ENCODE measurements around the gene ARIH1. TPM values are rescaled to one million over a fixed set of nuclear protein-coding genes. Genes with fewer than 3 reads are reported as not detected.

ARIH1 gene
- total and polyA plus RNA-seq, 2 of the 4 experiments (the other 2 are of a cell fraction): 24.0 to 41.2 TPM

- peaks cover 23 to 51% of the 10 kb centered on the region in 2 experiments for H3K79me1 ChIP-seq (ENCODE audit: low read depth in 1 of 2, low read length in 2 of 2)
- no peak overlapping the region for H2BK120ac ChIP-seq (ENCODE audit: low read depth, low read length)
- peaks cover 2% of the 10 kb centered on the region; the same call in 1 of the 2 replicates for H3K9me1 ChIP-seq (ENCODE audit: insufficient read depth, low read length)
- no peak overlapping the region for H3K4ac ChIP-seq (ENCODE audit: low read depth, low read length)
- no peak overlapping the region for H2BK5ac ChIP-seq (ENCODE audit: low read depth, low read length, poor library complexity, severe bottlenecking)
- no peak overlapping the region for H4K5ac ChIP-seq (ENCODE audit: low read depth, low read length)
- no peak overlapping the region for H2BK15ac ChIP-seq (ENCODE audit: low read depth, low read length)
- H2AK9ac ChIP-seq (replicated peaks; ENCODE audit: low read depth, low read length, poor library complexity): no peak overlapping the region
- no peak overlapping the region for H3K9ac ChIP-seq (ENCODE audit: low read depth, low read length)
- CTCF ChIA-PET: no interaction called here
- H3K23ac ChIP-seq (ENCODE audit: low read depth, low read length): no peak overlapping the region
- no peak overlapping the region for H3K27ac ChIP-seq (ENCODE audit: insufficient read depth, low read length)
- H3K14ac ChIP-seq (replicated peaks; ENCODE audit: low read depth, low read length): no peak overlapping the region
- H3K4me1 ChIP-seq (ENCODE audit: control insufficient read depth, insufficient read depth, low read length): no peaks in the 10 kb centered on the region
- H2AK5ac ChIP-seq (ENCODE audit: low read depth, low read length): no peak overlapping the region
- WGBS, 2 experiments (ENCODE audit: extremely low coverage in 2 of 2, insufficient read length in 1 of 2): no CpG with 5 or more reads among the region's 3 CpGs
- no peak overlapping the region for H3K4me2 ChIP-seq (ENCODE audit: low read depth, low read length)
- POLR2A ChIA-PET (ENCODE audit: unreplicated experiment): no interaction called here
- ATAC-seq (ENCODE audit: low read depth) (no peak), DNase-seq (no peak)
- dilution Hi-C loops (cut with HindIII; ENCODE audit: low sequenced_read_pairs, unreplicated experiment): no loop called here
- peaks cover 1% of the 10 kb centered on the region; the same call in 1 of the 2 replicates for H3K36me3 ChIP-seq (ENCODE audit: control insufficient read depth, insufficient read depth, low read length)
- H4K91ac ChIP-seq (ENCODE audit: insufficient read depth, low read depth, low read length): no peak overlapping the region
- no peak overlapping the region for H4K8ac ChIP-seq (ENCODE audit: low read depth in 2 of 2, low read length in 2 of 2)
- H2BK20ac ChIP-seq (ENCODE audit: low read depth, low read length): no peak overlapping the region
- intact Hi-C loops (cut with micrococcal nuclease): no loop called here
- TF ChIP-seq POLR2A (IDR thresholded peaks at IDR 0.05; ENCODE audit: low read depth, low read length) (no peak), FOS (IDR thresholded peaks at IDR 0.05; ENCODE audit: low read depth, low read length) (no peak), USF2 (IDR thresholded peaks at IDR 0.05; ENCODE audit: low read depth, low read length) (no peak), RAD21 (IDR thresholded peaks at IDR 0.05; ENCODE audit: low read length) (no peak), SMC3 (IDR thresholded peaks at IDR 0.05; ENCODE audit: low read depth, low read length) (no peak), BHLHE40 (IDR thresholded peaks at IDR 0.05; ENCODE audit: low read depth, low read length) (no peak)
- H3K18ac ChIP-seq (ENCODE audit: low read depth, low read length): no peak overlapping the region
- no peak overlapping the region for H2AFZ ChIP-seq (replicated peaks; ENCODE audit: low read length, poor library complexity)
- peaks cover 41% of the 10 kb centered on the region for H4K20me1 ChIP-seq (ENCODE audit: insufficient read depth, low read length)
- no peak overlapping the region for H3K56ac ChIP-seq (ENCODE audit: extremely low read depth, insufficient read depth, low read length)
- in situ Hi-C loops (cut with MboI; ENCODE audit: low sequenced_read_pairs): no loop called here
- peaks cover 8% of the 10 kb centered on the region for H3K9me3 ChIP-seq (ENCODE audit: control insufficient read depth, insufficient read depth, low read length)
- no TSS peak for BruUV-seq (replicated peaks)
- no peak overlapping the region for H3K4me3 ChIP-seq (ENCODE audit: insufficient read depth, low read depth, low read length)
- no peaks in the 10 kb centered on the region for H3K27me3 ChIP-seq (ENCODE audit: control insufficient read depth, insufficient read depth, low read length)
These were observed 62.4 kb downstream of the ARIH1 start for GRCh38 chr15:72536506-72536905.

All from IMR-90 (cell line).